Neuronal stem cell (in vitro differentiated cells): ENCODE measurements around the gene KRT86.

Source experiments
- DNase-seq: peaks from one replicate; pipeline ENCODE4 v3.0.0-alpha.2; 2013; ENCODE audit warnings: low spot score
- H2AFZ ChIP-seq: one replicate; pipeline ENCODE4 v1.6.1; 2013; ENCODE audit warnings: mild to moderate bottlenecking, low read length, inconsistent platforms
- H2AK5ac ChIP-seq: 2 replicates; pipeline ENCODE4 v1.6.1; 2013; ENCODE audit warnings: low read depth, mild to moderate bottlenecking, inconsistent platforms, low read length, moderate library complexity, mixed read lengths
- H2BK120ac ChIP-seq: 2 replicates; pipeline ENCODE4 v1.6.1; 2013; ENCODE audit warnings: low read depth, mild to moderate bottlenecking, inconsistent platforms, low read length, moderate library complexity, mixed read lengths
- H2BK12ac ChIP-seq: one replicate; pipeline ENCODE4 v1.6.1; 2013; ENCODE audit warnings: low read length, inconsistent platforms
- H2BK15ac ChIP-seq: 2 replicates; pipeline ENCODE4 v1.6.1; 2013; ENCODE audit warnings: mild to moderate bottlenecking, low read length, inconsistent platforms, mixed read lengths
- H2BK5ac ChIP-seq: one replicate; pipeline ENCODE4 v1.6.1; 2013; ENCODE audit warnings: inconsistent platforms, mild to moderate bottlenecking, low read length, moderate library complexity
- H3K14ac ChIP-seq: one replicate; pipeline ENCODE4 v1.6.1; 2013; ENCODE audit warnings: low read length, inconsistent platforms
- H3K18ac ChIP-seq: 2 replicates; pipeline ENCODE4 v1.6.1; 2013; ENCODE audit warnings: low read length, inconsistent platforms
- H3K23ac ChIP-seq: 2 replicates; pipeline ENCODE4 v1.6.1; 2013; ENCODE audit warnings: low read depth, mild to moderate bottlenecking, mixed read lengths, low read length, inconsistent platforms; ENCODE audit not compliant: poor library complexity
- H3K27ac ChIP-seq: replicated peaks from 3 replicates; pipeline ENCODE4 v1.5.1; 2013; ENCODE audit warnings: low read length, inconsistent platforms
- H3K27me3 ChIP-seq, 3 experiments: 2 replicates each; pipeline ENCODE4 v1.6.1; 2013; ENCODE audit warnings: low read length in 3 of 3, mild to moderate bottlenecking in 2 of 3, inconsistent platforms in 1 of 3, low read depth in 1 of 3, mixed read lengths in 1 of 3, moderate library complexity in 1 of 3; ENCODE audit not compliant: control insufficient read depth in 3 of 3, insufficient read depth in 3 of 3
- H3K36me3 ChIP-seq, 2 donors: replicated peaks in 1 of 2; 2 replicates each; pipeline ENCODE4 v1.6.1; 2013; ENCODE audit warnings: low read length in 2 of 2; ENCODE audit not compliant: control insufficient read depth in 2 of 2, insufficient read depth in 2 of 2
- H3K4ac ChIP-seq: 2 replicates; pipeline ENCODE4 v1.6.1; 2013; ENCODE audit warnings: inconsistent platforms, mild to moderate bottlenecking, low read length, moderate library complexity
- H3K4me1 ChIP-seq, 2 donors: 1 replicate in 1 of 2; 2 replicates in 1 of 2; pipeline ENCODE4 v1.6.1; 2013; ENCODE audit warnings: low read length in 2 of 2, low read depth in 1 of 2; ENCODE audit not compliant: control insufficient read depth in 2 of 2, insufficient read depth in 1 of 2
- H3K4me2 ChIP-seq: one replicate; pipeline ENCODE4 v1.6.1; 2013; ENCODE audit warnings: mild to moderate bottlenecking, low read length, inconsistent platforms; ENCODE audit not compliant: insufficient read depth, poor library complexity, severe bottlenecking
- H3K4me3 ChIP-seq, 2 donors: 2 replicates each; pipeline ENCODE4 v1.5.1; 2013; ENCODE audit warnings: low read length in 2 of 2, mild to moderate bottlenecking in 2 of 2, inconsistent platforms in 1 of 2, moderate library complexity in 1 of 2
- H3K79me1 ChIP-seq: one replicate; pipeline ENCODE4 v1.6.1; 2013; ENCODE audit warnings: low read depth, mild to moderate bottlenecking, inconsistent platforms, low read length, moderate library complexity
- H3K9ac ChIP-seq: one replicate; pipeline ENCODE4 v1.6.1; 2013; ENCODE audit warnings: mild to moderate bottlenecking, low read depth, low read length, inconsistent platforms; ENCODE audit not compliant: poor library complexity
- H3K9me3 ChIP-seq, 2 donors: replicated peaks in 1 of 2; 2 replicates each; pipeline versions ENCODE3 to v1.6.1; 2013; ENCODE audit warnings: low read length in 2 of 2, mild to moderate bottlenecking in 2 of 2, inconsistent platforms in 1 of 2, low read depth in 1 of 2, mixed read lengths in 1 of 2, moderate library complexity in 1 of 2; ENCODE audit not compliant: control insufficient read depth in 2 of 2, insufficient read depth in 1 of 2
- H4K8ac ChIP-seq: one replicate; pipeline ENCODE4 v1.6.1; 2013; ENCODE audit warnings: low read depth, mild to moderate bottlenecking, inconsistent platforms, low read length, moderate library complexity
- H4K91ac ChIP-seq: one replicate; pipeline ENCODE4 v1.6.1; 2013; ENCODE audit warnings: low read length, low read depth, mild to moderate bottlenecking, inconsistent platforms; ENCODE audit not compliant: poor library complexity
- WGBS, 2 donors: extraction: QIAGEN DNeasy Blood & Tissue Kit; methylation state at CpG; one replicate each; pipeline ENCODE4 v1.1.7; 2013; ENCODE audit warnings: missing lambda C conversion rate in 2 of 2, mixed read lengths in 1 of 2; ENCODE audit not compliant: insufficient read length in 2 of 2, insufficient replicate concordance in 1 of 2; ENCODE audit errors: extremely low coverage in 2 of 2; 5-methylcytosine and 5-hydroxymethylcytosine counted together

Gene KRT86

GRCh38 chr12:52254180-52254964, 20.1 kb upstream of the KRT86 start:
- no peak overlapping the region for H3K4ac ChIP-seq
- H3K4me2 ChIP-seq: no peak overlapping the region
- no peak overlapping the region for H2BK12ac ChIP-seq
- H3K36me3 ChIP-seq: no peaks in the 10 kb centered on the region
- H3K4me3 ChIP-seq: no peak overlapping the region
- H3K27ac ChIP-seq: no peak overlapping the region
- H2BK5ac ChIP-seq: no peak overlapping the region
- no peak overlapping the region for H3K18ac ChIP-seq
- no peak overlapping the region for H2BK120ac ChIP-seq
- no peak overlapping the region for H3K23ac ChIP-seq
- no peak overlapping the region for H2AFZ ChIP-seq
- H3K27me3 ChIP-seq: peaks cover 0 to 60% (median 42%) of the 10 kb centered on the region in 3 experiments
- H3K14ac ChIP-seq: no peak overlapping the region
- no peaks in the 10 kb centered on the region for H3K79me1 ChIP-seq
- H4K8ac ChIP-seq: no peak overlapping the region
- H4K91ac ChIP-seq: no peak overlapping the region
- H2BK15ac ChIP-seq: no peak overlapping the region
- DNase-seq: no peak
- WGBS, 2 donors: no CpG with 5 or more reads among the region's 10 CpGs
- peaks cover 0 to 2% of the 10 kb centered on the region in 2 donors for H3K9me3 ChIP-seq
- H2AK5ac ChIP-seq: no peak overlapping the region
- no peaks in the 10 kb centered on the region for H3K4me1 ChIP-seq
- no peak overlapping the region for H3K9ac ChIP-seq

- H2AFZ ChIP-seq: no peak overlapping the region
- no peak overlapping the region for H4K91ac ChIP-seq
- no peak overlapping the region for H3K4me2 ChIP-seq
- H3K4me1 ChIP-seq: no peaks in the 10 kb centered on the region
- no peak overlapping the region for H3K18ac ChIP-seq
- no peak overlapping the region for H2AK5ac ChIP-seq
- no peak overlapping the region for H4K8ac ChIP-seq
- H3K4ac ChIP-seq: no peak overlapping the region
- no peak overlapping the region for H3K23ac ChIP-seq
- no peak overlapping the region for H3K27ac ChIP-seq
- H3K14ac ChIP-seq: no peak overlapping the region
- H3K79me1 ChIP-seq: no peaks in the 10 kb centered on the region
- DNase-seq: no peak
- no peak overlapping the region for H3K9ac ChIP-seq
- H2BK5ac ChIP-seq: no peak overlapping the region
- no peak overlapping the region for H3K4me3 ChIP-seq
- no peaks in the 10 kb centered on the region for H3K36me3 ChIP-seq
- peaks cover 0 to 57% (median 35%) of the 10 kb centered on the region in 3 experiments for H3K27me3 ChIP-seq
- H2BK15ac ChIP-seq: no peak overlapping the region
- peaks cover 0 to 2% of the 10 kb centered on the region in 2 donors for H3K9me3 ChIP-seq
- WGBS, 2 donors: no CpG with 5 or more reads among the region's 7 CpGs
- no peak overlapping the region for H2BK120ac ChIP-seq
- no peak overlapping the region for H2BK12ac ChIP-seq
These were observed 19.3 kb upstream of the KRT86 start for GRCh38 chr12:52254965-52255751.

- H3K9me3 ChIP-seq: peaks cover 0 to 2% of the 10 kb centered on the region in 2 donors
- no peak overlapping the region for H3K9ac ChIP-seq
- H3K23ac ChIP-seq: no peak overlapping the region
- H2AFZ ChIP-seq: no peak overlapping the region
- H3K36me3 ChIP-seq: no peaks in the 10 kb centered on the region
- no peak overlapping the region for H3K14ac ChIP-seq
- H3K4ac ChIP-seq: no peak overlapping the region
- H4K8ac ChIP-seq: no peak overlapping the region
- H3K18ac ChIP-seq: no peak overlapping the region
- no peak overlapping the region for H2BK120ac ChIP-seq
- DNase-seq: no peak
- WGBS, 2 donors: no CpG with 5 or more reads among the region's 9 CpGs
- H2AK5ac ChIP-seq: no peak overlapping the region
- no peak overlapping the region for H2BK5ac ChIP-seq
- H3K4me3 ChIP-seq: no peak overlapping the region
- H2BK15ac ChIP-seq: no peak overlapping the region
- no peak overlapping the region for H3K4me2 ChIP-seq
- H3K79me1 ChIP-seq: no peaks in the 10 kb centered on the region
- no peaks in the 10 kb centered on the region for H3K4me1 ChIP-seq
- H2BK12ac ChIP-seq: no peak overlapping the region
- H3K27me3 ChIP-seq: peaks cover 0 to 51% (median 28%) of the 10 kb centered on the region in 3 experiments
- H3K27ac ChIP-seq: no peak overlapping the region
- no peak overlapping the region for H4K91ac ChIP-seq
These were observed 18.4 kb upstream of the KRT86 start for GRCh38 chr12:52255926-52256583.

- no CpG with 5 or more reads among the region's 2 CpGs for WGBS, 2 donors
- Histone ChIP-seq H3K9ac (no peak overlapping the region), H3K27me3 (peaks cover 0 to 47% (median 26%) of the 10 kb centered on the region in 3 experiments)
These were observed 17.9 kb upstream of the KRT86 start for GRCh38 chr12:52256584-52256935.

More at GRCh38 chr12:52256584-52256935, 17.9 kb upstream of the KRT86 start:
- Histone ChIP-seq H3K4me2 (no peak overlapping the region), H4K91ac (no peak overlapping the region), H2BK15ac (no peak overlapping the region), H2AK5ac (no peak overlapping the region), H3K18ac (no peak overlapping the region), H3K9me3 (peaks cover 0 to 2% of the 10 kb centered on the region in 2 donors), H3K4me1 (peaks cover 0 to 1% of the 10 kb centered on the region in 2 donors), H2AFZ (no peak overlapping the region), H2BK120ac (no peak overlapping the region), H3K14ac (no peak overlapping the region), H3K36me3 (no peaks in the 10 kb centered on the region), H3K27ac (no peak overlapping the region), H2BK5ac (no peak overlapping the region), H3K23ac (no peak overlapping the region), H3K4me3 (no peak overlapping the region), H4K8ac (no peak overlapping the region), H3K79me1 (no peaks in the 10 kb centered on the region), H2BK12ac (no peak overlapping the region), H3K4ac (no peak overlapping the region)
- no peak for DNase-seq
